GM23338 (cell line): Measurements from ENCODE around the gene SCAF4. TPM values are rescaled to one million over a fixed set of nuclear protein-coding genes. Genes with fewer than 3 reads are reported as not detected.

Experiments
- ATAC-seq: fragments of 200-7000 bp; cut with Tn5 transposase; 3 replicates; pipeline ENCODE4 v1.9.1; 2020
- DNase-seq: peaks from one replicate; pipeline ENCODE4 v3.0.0-alpha.2; 2015; ENCODE audit warnings: low spot score
- H2AFZ ChIP-seq: fragments of 200-600 bp; sonication (generic); 2 replicates; pipeline ENCODE4 v1.8.0; 2016; ENCODE audit warnings: antibody characterized with exemption, mild to moderate bottlenecking, moderate library complexity
- H3F3A ChIP-seq: fragments of 200-600 bp; sonication (generic); replicated peaks from 2 replicates; pipeline ENCODE4 v1.8.0; 2017; ENCODE audit warnings: antibody characterized with exemption, mixed run types, low read depth
- H3K27ac ChIP-seq: fragments of 200-600 bp; sonication (generic); 2 replicates; pipeline ENCODE4 v1.6.1; 2016; ENCODE audit warnings: low read depth
- H3K27me3 ChIP-seq: fragments of 200-600 bp; sonication (generic); 2 replicates; pipeline ENCODE4 v1.8.0; 2016; ENCODE audit warnings: mild to moderate bottlenecking, mixed run types, moderate library complexity; ENCODE audit not compliant: insufficient read depth
- H3K36me3 ChIP-seq: fragments of 200-600 bp; sonication (generic); 2 replicates; pipeline ENCODE4 v1.8.0; 2016; ENCODE audit warnings: mild to moderate bottlenecking; ENCODE audit not compliant: insufficient read depth
- H3K4me1 ChIP-seq: fragments of 200-600 bp; sonication (generic); 2 replicates; pipeline ENCODE4 v1.8.0; 2016; ENCODE audit warnings: mild to moderate bottlenecking, moderate library complexity; ENCODE audit not compliant: insufficient read depth
- H3K4me2 ChIP-seq: fragments of 200-600 bp; sonication (generic); 2 replicates; pipeline ENCODE4 v1.7.1; 2017; ENCODE audit warnings: mixed run types
- H3K4me3 ChIP-seq: fragments of 200-600 bp; sonication (generic); 2 replicates; pipeline ENCODE4 v1.6.1; 2016; ENCODE audit warnings: mixed run types
- H3K79me2 ChIP-seq: fragments of 200-600 bp; sonication (generic); replicated peaks from 2 replicates; pipeline ENCODE4 v1.8.0; 2017; ENCODE audit warnings: mild to moderate bottlenecking; ENCODE audit not compliant: insufficient read depth
- H3K9me2 ChIP-seq: fragments of 200-600 bp; sonication (generic); 2 replicates; pipeline ENCODE4 v1.8.0; 2017; ENCODE audit not compliant: insufficient read depth
- H4K20me1 ChIP-seq: fragments of 200-600 bp; sonication (generic); replicated peaks from 2 replicates; pipeline ENCODE4 v1.8.0; 2017; ENCODE audit warnings: mild to moderate bottlenecking; ENCODE audit not compliant: insufficient read depth
- H3K27ac Mint-ChIP-seq: 2 replicates; pipeline ENCODE4 v1.8.0; 2020; ENCODE audit warnings: inconsistent platforms, mild to moderate bottlenecking, moderate library complexity, mixed read lengths
- H3K27me3 Mint-ChIP-seq: 3 replicates; pipeline ENCODE4 v1.8.0; 2022; ENCODE audit warnings: low read depth, mild to moderate bottlenecking, moderate library complexity, mixed read lengths, inconsistent platforms; ENCODE audit not compliant: insufficient read depth, poor library complexity
- H3K36me3 Mint-ChIP-seq: 3 replicates; pipeline ENCODE4 v1.8.0; 2021; ENCODE audit warnings: low read depth, mild to moderate bottlenecking, inconsistent platforms, moderate library complexity, mixed read lengths
- H3K4me1 Mint-ChIP-seq: 3 replicates; pipeline ENCODE4 v1.8.0; 2020; ENCODE audit warnings: mild to moderate bottlenecking, inconsistent platforms, mixed read lengths
- H3K4me3 Mint-ChIP-seq: 3 replicates; pipeline ENCODE4 v1.8.0; 2021; ENCODE audit warnings: moderate library complexity, mild to moderate bottlenecking, inconsistent platforms, mixed read lengths
- H3K9me3 Mint-ChIP-seq: 3 replicates; pipeline ENCODE4 v1.8.0; 2020; ENCODE audit warnings: moderate library complexity, mild to moderate bottlenecking, inconsistent platforms, mixed read lengths
- CREB1 ChIP-seq: fragments of 250-450 bp; sonication (Bioruptor Pico); IDR thresholded peaks from 2 replicates; pipeline ENCODE4 v1.5.0; 2020; ENCODE audit warnings: low read depth, mild to moderate bottlenecking, moderate library complexity
- CTCF ChIP-seq, 2 experiments: fragments of 200-600 bp in 1 of 2; sonication (generic) in 1 of 2; conservative IDR thresholded peaks; 2 replicates each; pipeline versions ENCODE4 v1.5.1 to v1.6.1; 2016 to 2017; ENCODE audit warnings: antibody characterized with exemption in 2 of 2, low read depth in 2 of 2, mild to moderate bottlenecking in 2 of 2, moderate library complexity in 1 of 2
- ETS1 ChIP-seq: IDR thresholded peaks from 2 replicates; pipeline ENCODE4 v1.6.1; 2016; ENCODE audit warnings: antibody characterized with exemption
- EZH2 ChIP-seq: fragments of 200-600 bp; sonication (generic); IDR thresholded peaks from one replicate; pipeline ENCODE4 v1.8.0; 2017; ENCODE audit warnings: antibody characterized with exemption, mild to moderate bottlenecking, low read depth; ENCODE audit not compliant: unreplicated experiment
- EZH2phosphoT487 ChIP-seq: fragments of 200-600 bp; sonication (generic); IDR thresholded peaks from one replicate; pipeline ENCODE4 v1.8.1; 2018; ENCODE audit warnings: antibody characterized with exemption; ENCODE audit not compliant: unreplicated experiment
- JUNB ChIP-seq: IDR thresholded peaks from one replicate; pipeline ENCODE4 v1.6.1; 2016; ENCODE audit warnings: antibody characterized with exemption; ENCODE audit not compliant: unreplicated experiment
- NANOG ChIP-seq: IDR thresholded peaks from 2 replicates; pipeline ENCODE4 v1.6.1; 2016; ENCODE audit warnings: antibody characterized with exemption, borderline replicate concordance
- POLR2AphosphoS5 ChIP-seq: IDR thresholded peaks from 2 replicates; pipeline ENCODE4 v1.6.1; 2016; ENCODE audit warnings: antibody characterized with exemption, low read depth
- REST ChIP-seq: IDR thresholded peaks from one replicate; pipeline ENCODE4 v1.6.1; 2018; ENCODE audit warnings: antibody characterized with exemption; ENCODE audit not compliant: unreplicated experiment
- STAT1 ChIP-seq: IDR thresholded peaks from one replicate; pipeline ENCODE4 v1.6.1; 2016; ENCODE audit warnings: antibody characterized with exemption; ENCODE audit not compliant: unreplicated experiment
- ZNF114 ChIP-seq: fragments of 250-450 bp; sonication (Bioruptor Pico); IDR thresholded peaks from 2 replicates; pipeline ENCODE4 v1.5.0; 2020; ENCODE audit warnings: mild to moderate bottlenecking, moderate library complexity
- ZNF331 ChIP-seq: fragments of 250-450 bp; sonication (Bioruptor Pico); IDR thresholded peaks from 2 replicates; pipeline ENCODE4 v1.5.0; 2020; ENCODE audit warnings: low read depth, mild to moderate bottlenecking, moderate library complexity
- ZNF462 ChIP-seq: fragments of 250-450 bp; sonication (Bioruptor Pico); IDR thresholded peaks from 2 replicates; pipeline ENCODE4 v1.5.0; 2020; ENCODE audit warnings: mild to moderate bottlenecking, moderate library complexity
- polyA plus RNA-seq: library from polyadenylated mRNA; unstranded; fragments of >200 nt; fragmentation: Nextera tagmentation; extraction: Ambion mirVana; gene quantifications from 2 replicates; pipeline ENCODE4 v1.2.1, GENCODE V29; 2016
- total RNA-seq: library from RNA; depleted of rRNA; stranded (reverse); fragments of >200 nt; shearing (Covaris generic); gene quantifications from 2 replicates; pipeline ENCODE4 v1.2.3, GENCODE V29; 2014

Gene SCAF4
- total and polyA plus RNA-seq, 2 experiments from 2014 or later, result 29.7 to 45.8 TPM

- no peak overlapping the region for H3K4me2 ChIP-seq
- no peak overlapping the region for H2AFZ ChIP-seq
- no peaks in the 10 kb centered on the region for H3K36me3 ChIP-seq
- H3K9me2 ChIP-seq, result no peaks in the 10 kb centered on the region
- TF ChIP-seq CREB1 (CRISPR knock-in tag) (no peak), ZNF114 (CRISPR knock-in tag) (no peak), NANOG (no peak), EZH2 (no peak), JUNB (no peak), EZH2phosphoT487 (no peak), ZNF462 (CRISPR knock-in tag) (no peak), POLR2AphosphoS5 (no peak), REST (no peak), CTCF (conservative IDR thresholded peaks at IDR 0.05; ENCODE audit: low read depth in 2 of 2) (no peak), STAT1 (no peak), ETS1 (no peak), ZNF331 (CRISPR knock-in tag) (no peak)
- H3K36me3 Mint-ChIP-seq, result 0 out of 3 replicates have a peak, but pooled peaks cover 5% of the 10 kb centered on the region
- H3K4me1 Mint-ChIP-seq, result peaks cover 70% of the 10 kb centered on the region
- no peaks in the 10 kb centered on the region for H3K9me3 Mint-ChIP-seq
- peaks cover 59% of the 10 kb centered on the region for H3K4me1 ChIP-seq
- no peak overlapping the region for H3K27ac ChIP-seq
- H4K20me1 ChIP-seq, result peaks cover 73% of the 10 kb centered on the region
- no peak overlapping the region for H3K4me3 Mint-ChIP-seq
- no peak overlapping the region for H3K27ac Mint-ChIP-seq
- ATAC-seq, result no peak
- H3K27me3 Mint-ChIP-seq, result peaks cover 2% of the 10 kb centered on the region
- no peaks in the 10 kb centered on the region for H3K27me3 ChIP-seq
- no peak overlapping the region for H3K4me3 ChIP-seq
- H3K79me2 ChIP-seq, result peaks cover 100% of the 10 kb centered on the region
- no peaks in the 10 kb centered on the region for H3F3A ChIP-seq
- DNase-seq, result no peak
Measured at GRCh38 chr21:31720739-31721138, 11.2 kb downstream of the SCAF4 start.
